Bronchial epithelial cell (primary cell): ENCODE data around the gene SMIM30. TPM values are rescaled to one million over a fixed set of nuclear protein-coding genes. Genes with fewer than 3 reads are reported as not detected.
"Not testable (repeated sequence)": the region's sequence is repeated elsewhere in the genome, so short reads cannot be mapped to it uniquely, and the experiment has no call there.

Source experiments
- DNase-seq: peaks from one replicate; pipeline ENCODE4 v3.0.0-alpha.2; 2010; ENCODE audit warnings: low read depth
- FAIRE-seq: peaks from 2 replicates; lab custom pipeline; 2011; peaks lifted over from hg19 to GRCh38; lab: Jason Lieb, UNC
- H3K27me3 ChIP-seq: 2 replicates; pipeline ENCODE4 v1.5.1; 2011; ENCODE audit warnings: low read length; ENCODE audit not compliant: control insufficient read depth, insufficient read depth
- H3K36me3 ChIP-seq: 2 replicates; pipeline ENCODE4 v1.5.1; 2011; ENCODE audit warnings: low read length; ENCODE audit not compliant: control insufficient read depth, insufficient read depth
- H3K4me3 ChIP-seq: 2 replicates; pipeline ENCODE4 v1.5.1; 2011; ENCODE audit warnings: mild to moderate bottlenecking, low read depth, low read length, control low read depth
- total RNA-seq: library from RNA; depleted of rRNA; stranded (reverse); fragments of >200 nt; gene quantifications from 2 replicates; pipeline ENCODE4 v1.2.1, GENCODE V29; 2014
- TF ChIP-seq, protein P1 (sequence below): IDR thresholded peaks from 2 replicates; pipeline ENCODE4 v1.5.1; 2011; ENCODE audit warnings: mild to moderate bottlenecking, moderate library complexity, low read length, control low read depth, inconsistent platforms; ENCODE audit not compliant: insufficient read depth, severe bottlenecking

SMIM30 gene
- total RNA-seq, 1 donor from 2014 or later, result 28.2 TPM

DNA sequence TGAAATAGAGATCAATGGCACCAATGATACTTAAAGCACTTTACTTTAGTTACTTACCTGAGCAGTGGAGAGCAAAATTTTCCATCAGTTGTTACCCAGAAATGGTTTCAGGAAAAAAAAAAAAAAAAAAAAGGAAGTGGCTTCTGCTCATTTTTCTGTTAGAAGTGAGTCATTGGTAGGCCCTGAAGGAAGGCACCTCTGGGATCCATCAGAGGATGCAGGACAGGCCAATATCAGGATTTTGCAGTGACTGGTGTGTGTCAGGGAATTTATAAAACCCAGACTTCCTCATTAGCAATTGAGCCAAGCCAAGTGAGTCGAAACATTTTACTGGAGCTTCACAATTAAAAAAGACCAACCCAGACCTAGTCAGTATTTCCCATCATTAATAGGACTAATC lies 2.3 kb upstream of the SMIM30 start:
- peak; percentile 14 for DNase-seq
- TF ChIP-seq, protein P1, sequence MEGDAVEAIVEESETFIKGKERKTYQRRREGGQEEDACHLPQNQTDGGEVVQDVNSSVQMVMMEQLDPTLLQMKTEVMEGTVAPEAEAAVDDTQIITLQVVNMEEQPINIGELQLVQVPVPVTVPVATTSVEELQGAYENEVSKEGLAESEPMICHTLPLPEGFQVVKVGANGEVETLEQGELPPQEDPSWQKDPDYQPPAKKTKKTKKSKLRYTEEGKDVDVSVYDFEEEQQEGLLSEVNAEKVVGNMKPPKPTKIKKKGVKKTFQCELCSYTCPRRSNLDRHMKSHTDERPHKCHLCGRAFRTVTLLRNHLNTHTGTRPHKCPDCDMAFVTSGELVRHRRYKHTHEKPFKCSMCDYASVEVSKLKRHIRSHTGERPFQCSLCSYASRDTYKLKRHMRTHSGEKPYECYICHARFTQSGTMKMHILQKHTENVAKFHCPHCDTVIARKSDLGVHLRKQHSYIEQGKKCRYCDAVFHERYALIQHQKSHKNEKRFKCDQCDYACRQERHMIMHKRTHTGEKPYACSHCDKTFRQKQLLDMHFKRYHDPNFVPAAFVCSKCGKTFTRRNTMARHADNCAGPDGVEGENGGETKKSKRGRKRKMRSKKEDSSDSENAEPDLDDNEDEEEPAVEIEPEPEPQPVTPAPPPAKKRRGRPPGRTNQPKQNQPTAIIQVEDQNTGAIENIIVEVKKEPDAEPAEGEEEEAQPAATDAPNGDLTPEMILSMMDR, result no peak
- H3K27me3 ChIP-seq, result no peaks in the 10 kb centered on the region
- no peak for FAIRE-seq
- no peak overlapping the region for H3K4me3 ChIP-seq
- H3K36me3 ChIP-seq, result no peaks in the 10 kb centered on the region

DNA sequence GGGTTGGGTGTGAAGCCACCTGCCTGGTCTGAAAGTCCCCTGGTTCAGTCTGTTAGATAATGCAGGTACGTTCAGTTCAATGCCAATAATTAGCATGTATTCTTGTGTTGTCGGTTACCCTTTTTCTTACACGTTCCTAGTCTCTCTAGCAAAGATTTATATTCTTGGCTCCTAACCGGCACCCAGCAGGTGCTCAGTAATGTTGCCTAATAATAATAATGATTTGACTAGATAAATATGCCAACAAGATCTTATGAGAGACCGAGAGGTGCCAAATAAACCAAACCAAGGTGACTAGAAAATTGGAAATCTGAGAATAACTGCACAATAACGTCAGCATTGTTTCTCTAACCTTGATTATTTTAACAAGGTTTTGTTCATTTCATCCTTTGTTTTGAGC lies 1.1 kb upstream of the SMIM30 start:
- H3K36me3 ChIP-seq, result no peaks in the 10 kb centered on the region
- DNase-seq (no peak), FAIRE-seq (no peak)
- H3K27me3 ChIP-seq, result no peaks in the 10 kb centered on the region
- TF ChIP-seq, protein P1, result no peak
- no peak overlapping the region for H3K4me3 ChIP-seq

DNA sequence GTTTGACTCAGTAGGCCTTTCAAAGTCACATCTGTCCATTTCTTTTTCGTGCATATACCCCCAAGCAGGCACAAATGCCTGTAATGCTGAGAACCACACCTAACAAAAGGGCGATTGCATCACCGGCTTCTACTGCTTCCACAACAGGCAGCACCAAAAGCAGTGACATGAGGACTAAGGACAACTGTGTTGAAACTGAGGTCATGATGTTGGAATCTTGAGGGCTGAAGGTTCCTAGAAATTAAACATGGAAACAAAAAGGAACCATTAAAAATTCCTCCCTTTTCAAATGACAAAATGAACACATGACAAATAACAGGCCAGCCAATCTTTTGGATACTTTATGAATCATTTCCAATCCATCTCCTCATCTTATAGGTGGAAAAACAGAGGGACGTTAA lies 980 bp downstream of the SMIM30 start:
- FAIRE-seq, result peak; percentile 32
- H3K36me3 ChIP-seq, H3K27me3 ChIP-seq, DNase-seq: not testable (repeated sequence)
- peak overlapping the region; percentile 64 for H3K4me3 ChIP-seq

DNA sequence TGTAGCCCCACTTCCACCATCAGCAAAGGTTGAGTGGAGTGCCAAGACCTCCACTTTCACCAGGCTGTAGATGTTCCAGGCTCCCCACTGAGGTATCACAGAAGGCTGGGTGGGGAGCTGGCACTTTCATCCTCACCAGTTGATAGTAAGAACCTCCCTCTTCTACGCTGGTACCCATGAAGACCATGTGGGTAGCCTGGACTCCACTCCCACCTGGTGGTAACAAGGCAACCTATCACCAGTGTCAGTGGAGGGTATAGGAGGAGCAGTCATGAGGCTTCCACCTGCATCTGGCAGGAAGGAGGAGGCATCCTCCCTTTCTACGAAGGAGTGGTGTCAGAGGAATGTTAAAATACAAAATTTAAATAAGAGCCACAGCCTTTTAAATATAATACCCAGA lies 4.4 kb downstream of the SMIM30 start:
- FAIRE-seq, result no peak
- DNase-seq, result peak; percentile 29
- peaks cover 2% of the 10 kb centered on the region for H3K36me3 ChIP-seq
- H3K4me3 ChIP-seq, result no peak overlapping the region
- TF ChIP-seq, protein P1, result peak; percentile 39
- no peaks in the 10 kb centered on the region for H3K27me3 ChIP-seq

DNA sequence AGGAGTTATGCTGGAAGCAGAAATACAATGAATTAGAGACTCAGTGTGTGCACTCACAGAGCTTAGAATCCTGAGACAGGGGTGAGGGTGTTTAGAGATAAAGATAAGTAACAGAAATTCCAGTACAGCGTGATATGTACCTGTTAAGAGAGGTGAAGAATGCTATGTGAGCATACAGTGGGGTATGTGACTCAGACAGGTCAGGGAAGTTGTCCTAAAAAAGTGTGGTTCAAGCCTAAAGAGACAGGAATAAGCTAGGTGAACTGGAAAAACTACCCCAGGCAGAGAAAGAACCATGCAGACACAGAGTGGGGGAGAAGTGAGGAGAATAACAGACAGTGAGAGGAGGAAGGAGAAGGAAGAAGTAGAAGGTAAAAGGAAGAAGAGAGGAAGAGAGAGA lies 8.6 kb downstream of the SMIM30 start:
- Histone ChIP-seq H3K4me3 (no peak overlapping the region), H3K36me3 (peaks cover 2% of the 10 kb centered on the region), H3K27me3 (no peaks in the 10 kb centered on the region)
- peak; percentile 47 for DNase-seq
- FAIRE-seq, result no peak
- TF ChIP-seq, protein P1, result no peak

DNA sequence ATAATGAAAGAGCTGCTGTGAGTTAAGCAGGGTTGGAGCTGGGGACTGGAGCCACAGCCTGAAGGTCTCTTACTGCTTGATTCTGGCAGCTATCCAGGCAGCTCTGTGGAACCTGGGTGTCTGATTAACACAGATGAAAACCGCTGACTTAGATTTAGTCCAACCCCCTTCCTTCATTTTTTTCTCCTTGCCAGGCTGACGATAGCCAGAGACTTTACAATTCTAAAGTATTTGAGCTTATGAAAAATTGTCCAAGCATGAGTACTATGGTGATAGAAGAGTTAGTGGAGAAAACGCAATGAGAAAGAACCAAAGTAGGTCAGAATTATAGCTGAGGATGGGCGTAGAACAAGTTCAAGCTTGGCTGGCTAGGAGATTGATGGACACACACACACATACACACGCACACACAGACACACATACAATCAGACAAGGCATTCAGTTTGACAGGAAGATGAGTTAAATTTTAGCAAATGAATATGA lies 18.2 kb downstream of the SMIM30 start:
- FAIRE-seq (no peak), DNase-seq (peak; percentile 87)
- Histone ChIP-seq H3K27me3 (no peaks in the 10 kb centered on the region), H3K36me3 (no peaks in the 10 kb centered on the region), H3K4me3 (peak overlapping the region; percentile 15)
- TF ChIP-seq, protein P1, result no peak
